CD4-positive, alpha-beta T cell treated with Interleukin-6 at 100 ng/mL for 8 hours (primary cell): ENCODE results near the gene TKTL1.
"Not testable (repeated sequence)": the region's sequence is repeated elsewhere in the genome, so short reads cannot be mapped to it uniquely, and the experiment has no call there.

Experiments
- DNase-seq: peaks from one replicate; pipeline ENCODE4 v3.0.0-alpha.2; 2020; ENCODE audit warnings: mixed read lengths, low spot score

Gene TKTL1

DNA sequence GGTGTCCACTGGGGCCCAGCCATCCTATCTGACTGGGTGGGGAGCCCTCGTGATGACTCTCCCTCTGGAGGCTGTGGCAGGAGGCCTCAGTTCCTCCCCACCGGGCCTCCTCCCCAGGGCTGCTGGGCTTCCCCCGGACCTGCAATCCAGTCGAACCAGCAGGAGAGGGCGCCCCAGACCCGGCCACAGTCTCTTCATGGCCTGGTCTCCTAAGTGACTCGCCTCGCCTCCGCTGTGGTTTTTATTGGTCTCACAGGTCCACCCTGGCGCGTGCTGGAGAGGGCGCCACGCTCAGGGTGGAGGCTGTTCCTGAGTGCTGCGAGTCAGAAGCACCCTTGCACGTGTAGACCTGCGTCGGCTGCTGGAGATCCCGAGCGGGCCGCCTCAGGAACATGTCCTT is 48.0 kb downstream of the TKTL1 start:
- DNase-seq, result not testable (repeated sequence)

DNA sequence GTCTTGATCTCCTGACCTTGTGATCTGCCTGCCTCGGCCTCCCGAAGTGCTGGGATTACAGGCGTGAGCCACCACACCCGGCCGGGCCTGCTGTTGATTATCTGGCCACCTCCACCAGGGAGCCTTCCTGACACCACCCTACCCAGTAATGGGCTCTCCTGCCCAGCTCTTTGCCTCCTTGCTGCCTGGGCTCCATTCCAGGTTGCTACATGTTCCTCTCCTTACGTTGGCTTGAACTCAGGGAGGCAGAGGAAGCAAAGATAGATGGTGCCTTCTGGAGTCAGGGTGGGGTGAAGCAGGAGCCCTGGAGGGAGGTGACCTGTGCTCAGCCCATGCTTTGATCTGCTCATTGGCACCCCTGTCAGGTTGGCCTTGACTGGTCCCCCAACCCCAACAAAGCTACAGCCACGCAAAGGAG is 52.5 kb downstream of the TKTL1 start:
- DNase-seq, result no peak

DNA sequence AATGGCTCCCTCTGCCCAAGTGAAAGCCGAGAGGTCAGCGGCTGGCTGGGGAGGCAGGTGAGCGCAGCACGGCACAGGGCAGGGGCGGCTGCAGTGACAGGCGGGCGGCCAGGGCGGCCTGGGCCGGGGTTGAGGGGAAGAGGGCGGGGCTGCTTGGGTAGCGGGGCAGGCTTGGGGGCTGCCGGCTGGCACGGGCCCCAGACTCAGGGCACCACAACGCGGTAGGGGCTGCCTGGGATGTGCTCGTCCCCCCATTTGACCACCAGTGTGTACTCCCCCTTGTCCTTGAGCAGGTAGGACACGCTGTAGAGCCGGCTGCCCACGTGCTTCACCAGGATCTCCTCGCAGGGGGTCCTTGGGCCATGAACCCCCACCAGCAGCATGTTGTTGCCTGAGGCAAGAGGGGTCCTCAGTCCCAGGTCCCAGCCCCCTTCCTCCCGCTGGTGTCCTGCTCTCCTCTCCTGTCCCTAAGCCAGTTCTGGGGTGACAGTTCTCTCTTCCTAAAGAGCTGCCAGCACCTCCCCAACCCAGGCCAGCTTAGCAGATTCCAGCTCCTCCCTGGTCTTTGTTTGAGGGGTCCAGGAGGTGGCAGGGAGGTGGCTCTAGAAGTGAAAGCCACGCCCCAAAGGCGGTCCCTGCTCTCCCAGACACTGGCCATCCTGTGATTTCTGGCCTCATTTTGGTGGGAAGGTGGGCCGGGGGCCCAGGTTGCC is 53.2 kb downstream of the TKTL1 start:
- no peak for DNase-seq

DNA sequence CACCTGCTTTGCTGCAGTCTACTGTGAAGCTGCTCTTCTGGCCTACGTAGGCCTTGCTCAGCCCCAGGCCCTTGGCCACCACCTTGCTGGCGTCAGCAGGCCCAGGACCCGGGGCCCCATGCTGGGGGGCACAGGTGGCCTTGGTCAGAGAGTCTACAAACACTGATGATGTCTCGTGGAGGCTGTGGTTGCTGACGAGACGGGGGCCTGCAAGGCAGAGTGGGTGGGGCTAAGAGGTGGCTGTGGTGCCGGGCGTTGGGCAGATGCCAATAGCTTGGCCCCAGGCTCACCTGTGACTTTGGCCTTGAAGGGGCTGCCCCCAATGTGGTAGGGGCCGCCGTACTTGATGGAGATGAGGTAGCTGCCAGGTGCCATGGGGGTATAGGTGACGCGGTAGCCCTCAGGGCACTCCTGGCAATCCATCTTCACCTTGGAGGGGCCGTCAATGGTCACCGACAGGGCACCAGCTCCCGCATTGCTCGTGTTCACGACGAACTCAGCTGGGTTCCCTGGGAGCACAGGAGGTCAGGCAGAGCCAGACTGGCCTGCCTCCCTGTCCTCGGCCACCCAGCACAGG is 53.9 kb downstream of the TKTL1 start:
- DNase-seq, result no peak

DNA sequence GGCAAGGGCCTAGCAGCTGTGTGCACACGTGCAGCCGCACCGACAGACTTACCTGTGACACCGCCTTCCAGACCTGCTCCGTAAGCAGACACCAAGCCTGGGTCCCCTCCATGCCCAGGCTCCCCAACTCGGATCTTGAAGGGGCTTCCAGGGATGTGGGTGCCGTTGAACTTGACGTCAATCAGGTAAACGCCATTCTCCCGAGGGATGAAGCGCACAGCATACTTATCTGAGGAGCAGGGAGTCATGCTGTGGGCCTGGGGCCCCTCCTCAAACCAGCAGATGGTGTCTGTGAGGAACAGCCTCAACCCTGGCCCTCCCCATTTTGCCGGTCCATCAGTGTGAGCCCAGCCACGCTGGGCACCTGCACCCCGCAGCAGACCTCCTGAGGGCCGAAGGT is 54.4 kb downstream of the TKTL1 start:
- no peak for DNase-seq

DNA sequence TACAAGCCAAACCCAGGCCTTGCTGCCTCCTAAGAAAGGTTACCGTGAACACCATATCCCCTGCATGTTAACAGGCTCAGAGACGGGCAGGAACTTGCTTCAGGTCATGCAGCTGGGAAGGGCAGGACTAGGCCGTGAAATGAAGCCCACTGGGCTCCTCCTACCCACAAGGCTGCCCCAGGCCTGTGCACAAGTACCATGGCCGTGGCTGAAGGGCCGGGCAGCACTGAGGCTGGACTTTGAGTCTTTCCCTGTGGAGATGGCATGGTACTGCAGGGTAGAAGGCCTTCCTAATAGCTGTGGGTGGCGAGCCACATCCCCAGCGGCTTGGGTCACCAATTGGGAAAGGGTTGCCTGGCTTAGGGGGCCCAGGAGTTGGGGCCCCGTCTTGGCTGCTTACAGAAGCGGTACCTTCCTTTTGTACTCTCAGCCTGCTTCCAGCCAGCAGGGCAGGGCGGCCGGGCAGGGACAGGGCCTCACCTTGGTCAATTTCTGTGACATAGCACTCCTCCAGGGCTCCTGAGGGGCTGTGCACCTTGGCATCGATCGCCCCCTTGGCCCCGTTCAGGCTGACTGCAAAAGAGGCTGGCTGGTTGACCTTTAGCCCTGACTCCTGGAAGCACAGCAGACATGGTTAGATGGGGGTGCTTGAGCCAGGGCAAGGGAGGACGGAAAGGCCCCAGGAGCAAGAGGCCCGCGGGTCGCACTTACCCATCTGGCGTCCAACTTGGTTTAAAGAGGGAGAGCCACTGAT is 55.0 kb downstream of the TKTL1 start:
- DNase-seq, result no peak

DNA sequence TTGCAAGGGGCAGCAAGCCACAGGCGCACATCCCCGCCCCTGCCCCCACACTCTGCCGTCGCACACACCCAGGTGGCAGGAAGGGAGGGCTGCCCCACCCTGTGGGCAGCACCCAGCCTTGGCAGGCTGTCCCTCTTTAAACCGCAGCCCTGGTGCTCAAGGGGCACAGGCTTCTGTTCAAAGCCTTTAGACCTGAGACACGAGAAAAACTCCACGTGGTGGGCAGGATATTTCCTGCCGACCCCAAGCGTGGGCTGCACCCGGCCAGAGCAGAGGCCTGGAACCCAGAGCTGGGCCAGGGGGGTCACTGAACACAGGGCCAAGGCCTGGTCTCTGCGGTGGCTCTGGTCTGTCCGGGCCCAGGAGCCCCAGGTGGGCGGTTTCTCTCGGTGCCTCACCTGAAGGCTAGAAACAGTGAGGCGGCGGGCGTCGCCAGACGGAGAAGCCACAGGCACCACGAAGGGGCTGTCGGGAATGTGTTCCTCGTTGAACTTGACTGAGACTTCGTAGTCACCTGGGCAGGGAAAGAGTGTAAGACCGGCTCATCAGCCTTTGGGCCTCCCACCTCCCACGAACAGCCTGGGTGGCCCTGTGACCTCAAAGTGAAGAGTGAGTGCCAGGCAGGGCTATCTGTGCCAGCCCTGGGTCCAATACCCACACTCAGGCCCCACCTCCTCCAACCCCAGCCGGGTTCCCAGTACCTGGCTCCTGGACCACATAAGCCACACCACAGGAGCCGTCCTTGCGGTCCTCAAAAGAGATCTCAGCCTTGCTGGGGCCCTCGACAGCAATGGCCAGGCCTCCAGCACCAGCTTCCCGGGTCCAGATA is 55.8 kb downstream of the TKTL1 start:
- peak; percentile 61 for DNase-seq

DNA sequence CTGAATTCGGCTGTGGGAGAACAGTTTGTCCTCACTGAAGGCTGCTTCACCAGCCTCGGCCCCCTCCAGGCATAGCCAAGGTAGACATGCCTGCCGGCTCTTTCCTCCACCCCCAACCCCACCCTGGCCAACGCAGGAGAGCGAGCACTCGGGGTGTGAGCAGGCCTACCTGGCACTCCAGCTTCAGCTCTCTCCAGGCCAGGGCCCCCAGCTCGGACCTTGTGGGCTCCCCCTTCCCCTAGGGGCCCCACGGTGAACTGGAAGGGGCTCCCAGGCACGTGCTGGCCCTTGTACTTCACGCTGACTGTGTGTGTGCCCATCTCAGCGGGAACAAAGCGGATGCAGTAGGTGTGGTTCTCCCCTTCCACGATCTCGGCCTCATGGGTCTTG is 56.4 kb downstream of the TKTL1 start:
- no peak for DNase-seq

DNA sequence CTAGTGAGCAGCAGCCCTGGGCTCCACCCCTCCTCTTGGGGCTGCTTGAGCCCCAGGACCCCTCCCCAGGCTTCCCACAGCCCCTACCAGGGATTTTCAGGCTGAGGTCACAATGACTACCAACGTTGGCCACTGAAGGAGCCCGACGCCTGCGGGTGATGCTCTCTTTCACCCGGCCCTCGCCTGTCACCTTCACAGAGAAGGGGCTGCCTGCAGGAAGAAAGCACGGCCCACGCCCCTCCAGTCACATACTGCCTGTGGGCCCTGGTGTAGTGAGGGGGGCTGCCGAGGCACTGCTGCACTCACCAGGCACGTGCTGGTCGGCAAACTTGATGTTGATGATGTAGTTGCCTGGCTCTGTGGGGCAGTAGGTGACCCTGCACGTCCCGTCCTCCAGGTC is 56.9 kb downstream of the TKTL1 start:
- DNase-seq, result no peak

DNA sequence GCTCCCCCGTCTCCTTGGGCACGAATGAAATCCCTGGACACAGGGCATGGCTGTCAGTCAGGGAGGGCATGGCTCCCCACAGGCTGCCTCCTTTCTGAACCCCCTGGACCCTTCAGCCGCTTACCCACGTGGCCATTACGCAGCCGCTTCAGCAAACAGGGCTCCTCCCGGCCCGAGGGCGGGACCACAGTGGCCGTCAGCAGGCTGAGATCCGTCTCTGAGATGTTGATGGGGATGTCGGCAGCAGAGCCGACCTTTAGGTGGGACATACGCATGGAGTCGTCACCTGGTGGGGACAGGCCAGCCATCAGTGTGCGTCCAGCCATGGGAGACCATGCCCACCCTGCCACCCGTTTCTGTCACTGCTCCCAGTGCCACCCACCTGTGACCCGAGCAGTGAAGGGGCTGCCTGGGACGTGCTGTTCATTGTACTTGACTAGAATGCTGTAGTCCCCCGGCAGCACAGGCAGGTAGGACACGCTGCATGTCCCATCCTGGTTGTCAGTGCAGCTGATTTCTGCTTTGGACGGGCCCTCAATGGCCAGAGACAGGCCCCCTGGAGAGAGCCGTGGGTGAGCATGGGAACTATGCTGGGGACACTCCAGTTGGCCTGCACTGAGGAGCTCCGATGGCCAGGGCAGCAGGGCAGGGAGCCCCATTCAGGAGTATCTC is 57.7 kb downstream of the TKTL1 start:
- DNase-seq, result no peak

DNA sequence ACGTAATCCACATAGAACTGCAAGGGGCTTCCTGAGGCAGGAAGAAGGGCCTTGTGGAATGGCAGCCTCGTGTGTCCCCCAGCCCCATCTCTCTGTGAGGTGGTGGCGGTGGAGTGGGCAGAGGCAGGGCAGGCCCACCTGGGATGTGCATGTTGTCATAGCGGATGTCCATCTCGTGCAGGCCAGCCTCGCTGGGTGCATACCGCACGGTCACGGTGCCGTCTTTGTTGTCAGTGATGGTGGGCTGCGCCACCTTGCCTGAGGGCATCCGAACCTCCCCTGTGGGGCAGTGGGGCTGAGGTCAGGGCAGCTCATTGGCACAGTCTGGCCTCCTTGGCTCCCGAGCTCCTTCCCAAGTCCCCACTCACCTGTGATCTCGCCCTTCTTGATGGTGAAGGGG is 58.4 kb downstream of the TKTL1 start:
- no peak for DNase-seq

DNA sequence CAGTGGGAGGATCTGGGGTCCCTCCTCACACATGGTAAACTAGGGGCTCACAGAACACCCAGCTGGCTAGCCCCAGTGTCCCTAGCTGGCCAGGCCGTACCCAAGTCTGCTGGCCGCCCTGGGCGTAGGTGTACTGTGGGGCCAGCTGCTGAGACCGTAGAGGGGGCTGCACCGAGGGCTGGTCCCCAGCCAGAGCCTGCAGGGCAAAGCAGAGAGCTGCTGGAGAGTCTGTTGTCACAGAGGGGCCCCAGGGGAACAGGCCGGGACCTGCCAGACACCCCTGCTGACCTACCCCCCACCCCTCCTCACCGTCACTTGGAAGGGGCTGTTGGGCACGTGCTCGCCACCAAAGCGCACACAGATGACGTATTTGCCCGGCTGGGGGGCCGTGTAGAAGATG is 58.9 kb downstream of the TKTL1 start:
- DNase-seq, result no peak

DNA sequence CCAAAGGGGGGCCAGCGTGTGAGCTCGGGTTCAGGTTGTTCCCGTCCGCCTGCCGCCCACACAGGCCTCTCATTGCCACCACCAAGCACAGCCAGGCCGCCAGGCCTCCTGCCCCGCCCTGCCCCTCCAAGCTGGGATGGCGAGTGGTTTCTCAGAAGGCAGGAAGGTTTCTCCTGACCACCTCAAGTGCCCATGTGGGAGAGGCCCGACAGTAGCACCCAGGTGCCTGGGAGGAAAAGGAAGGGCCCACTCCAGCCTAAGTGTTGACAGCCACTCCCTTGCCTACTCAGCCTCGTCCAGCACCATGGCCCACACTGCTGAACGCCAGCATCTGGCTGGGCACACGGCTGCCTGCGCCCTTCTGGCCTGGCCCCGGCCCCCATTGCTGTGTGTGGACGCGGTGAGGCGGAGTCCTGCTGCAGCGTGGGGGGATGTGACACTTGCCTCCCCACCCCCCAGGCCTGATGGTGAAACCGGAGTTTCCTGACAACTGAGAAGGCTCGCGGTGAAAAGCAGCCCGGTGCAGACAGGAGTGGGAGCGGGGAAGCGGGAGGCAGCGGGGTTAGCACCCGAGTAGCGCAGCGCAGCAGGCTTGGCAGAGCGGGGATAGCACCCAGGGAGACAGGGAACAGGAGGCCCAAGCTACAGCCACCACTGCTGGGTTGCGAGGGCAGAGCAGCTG is 59.6 kb downstream of the TKTL1 start:
- DNase-seq, result no peak

DNA sequence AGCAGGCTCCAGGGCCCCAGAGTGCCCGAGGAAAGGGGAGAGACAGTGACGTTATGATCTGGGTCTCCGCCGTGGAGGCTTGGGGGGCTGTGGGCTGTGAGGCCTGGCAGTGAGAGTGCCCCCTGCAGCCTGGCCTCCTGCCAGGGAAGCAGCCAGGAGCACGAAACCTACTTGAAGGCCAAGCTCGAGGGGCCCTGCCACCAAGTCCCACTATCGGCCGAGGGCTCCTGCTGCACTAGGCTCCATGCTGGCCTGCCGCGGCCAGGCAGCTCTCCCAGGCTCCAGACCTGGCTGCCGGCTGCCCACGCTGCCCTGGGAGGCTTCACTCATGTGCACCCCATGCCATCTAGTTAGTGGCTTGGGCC is 60.2 kb downstream of the TKTL1 start:
- DNase-seq, result no peak

DNA sequence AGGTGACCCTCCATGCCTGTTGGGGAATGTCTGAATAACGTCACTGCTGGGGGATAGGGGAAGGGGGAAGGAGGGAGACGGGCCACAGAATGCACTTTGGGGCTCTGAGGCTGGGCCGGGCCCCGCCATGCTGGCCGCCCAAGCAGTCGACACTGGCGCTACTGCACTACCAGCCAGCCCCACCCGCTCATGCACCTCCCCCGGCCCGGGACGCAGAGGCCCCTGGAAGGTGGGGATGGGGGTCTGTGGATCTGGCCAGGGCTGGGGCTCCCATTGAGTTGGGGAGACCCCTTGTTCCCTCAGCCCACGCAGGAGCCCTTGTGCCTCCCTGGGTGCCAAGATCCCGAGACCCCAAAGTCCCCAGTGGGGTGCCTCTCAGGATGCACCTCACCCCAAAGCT is 61.0 kb downstream of the TKTL1 start:
- DNase-seq, result no peak

DNA sequence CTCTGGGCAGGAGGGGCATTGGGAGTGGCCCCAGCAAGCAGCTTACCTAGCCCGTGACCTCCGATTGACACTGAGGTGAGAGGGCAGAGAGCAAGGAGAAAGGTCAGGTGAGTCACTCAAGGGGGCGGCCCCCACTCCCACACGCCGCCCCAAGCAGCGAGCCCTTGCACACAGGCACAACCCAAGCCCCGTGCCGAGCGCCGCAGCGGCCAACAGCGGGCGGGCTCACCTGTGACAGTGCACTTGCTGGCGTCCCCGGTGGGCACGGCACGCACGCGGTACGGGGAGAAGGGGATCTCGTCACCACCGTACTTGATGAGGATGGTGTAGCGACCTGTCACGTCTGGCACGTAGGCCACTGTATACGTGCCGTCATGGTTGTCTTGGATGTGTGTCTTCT is 61.6 kb downstream of the TKTL1 start:
- no peak for DNase-seq

DNA sequence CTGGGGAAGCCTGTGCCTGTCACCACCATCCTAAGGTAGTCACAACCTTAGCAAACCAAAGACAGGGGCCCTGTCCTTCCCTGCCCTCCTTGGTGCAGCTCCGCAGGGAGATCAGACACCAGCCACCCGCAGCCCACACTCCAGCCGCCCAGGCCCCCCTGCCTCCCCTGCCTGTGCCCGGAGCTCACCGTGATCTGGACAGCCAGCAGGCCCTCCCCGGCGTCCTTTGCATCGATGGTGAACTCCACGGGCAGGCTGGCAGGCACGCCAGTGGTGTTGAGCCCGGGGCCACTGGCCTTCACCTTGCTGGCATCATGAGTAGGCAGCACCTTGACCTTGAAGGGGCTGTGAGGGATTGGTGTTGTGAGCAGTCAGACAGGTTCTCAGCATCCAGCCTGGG is 62.4 kb downstream of the TKTL1 start:
- DNase-seq, result no peak

DNA sequence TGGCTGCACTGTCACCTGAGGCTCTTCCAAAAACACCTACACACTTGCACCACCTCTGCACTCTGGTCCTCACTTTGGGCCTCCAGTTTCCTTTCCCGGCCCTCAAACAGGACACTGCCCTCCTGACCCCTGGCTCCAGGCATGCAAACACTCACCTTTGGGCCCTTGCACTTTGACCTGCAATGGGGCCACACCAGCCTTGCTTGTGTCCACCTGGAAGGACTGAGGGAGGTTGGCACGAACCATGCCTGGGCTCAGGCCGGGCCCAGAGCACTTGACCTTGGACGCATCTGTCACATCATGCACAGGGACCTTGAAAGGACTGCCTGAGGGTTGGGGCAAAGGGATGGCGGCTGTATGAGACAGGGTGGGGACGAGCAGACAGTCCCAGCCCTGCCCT is 63.2 kb downstream of the TKTL1 start:
- no peak for DNase-seq

DNA sequence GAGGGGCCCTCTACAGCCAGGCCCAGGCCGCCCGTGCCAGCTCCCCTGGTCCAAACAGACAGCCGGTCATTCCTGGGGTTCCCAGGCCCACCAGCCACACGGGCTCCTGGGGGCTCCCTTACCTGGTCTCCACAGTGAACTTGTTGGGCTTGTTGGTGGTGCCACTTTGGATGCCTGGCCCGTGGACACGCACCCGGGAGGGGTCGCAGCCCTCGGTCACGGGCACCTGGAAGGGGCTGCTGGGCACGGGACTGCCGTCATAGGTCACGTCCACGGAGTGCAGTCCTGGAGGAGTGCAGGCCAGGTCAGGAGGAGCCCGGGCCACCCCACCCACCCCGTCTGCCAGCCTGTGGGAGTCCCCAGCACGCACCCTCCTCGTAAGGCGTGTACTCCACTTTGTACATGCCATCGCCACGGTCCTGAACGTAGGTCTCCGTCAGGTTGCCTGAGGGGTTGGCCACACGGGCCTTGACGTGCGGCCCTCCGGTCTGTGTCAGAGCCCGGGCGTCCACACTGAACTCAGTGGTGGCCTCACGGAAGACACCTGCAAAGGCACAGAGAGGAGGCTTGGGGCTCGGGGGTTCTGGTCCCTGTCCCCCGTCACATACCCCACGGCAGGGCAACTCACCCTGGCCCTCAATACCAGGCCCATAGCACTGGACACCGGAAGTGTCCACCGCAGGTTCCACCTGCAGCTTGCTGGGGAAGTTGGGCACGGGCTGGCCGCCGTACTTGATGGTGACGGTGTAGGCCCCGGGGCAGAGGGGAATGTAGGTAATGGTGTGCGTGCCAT is 64.0 kb downstream of the TKTL1 start:
- DNase-seq, result no peak

DNA sequence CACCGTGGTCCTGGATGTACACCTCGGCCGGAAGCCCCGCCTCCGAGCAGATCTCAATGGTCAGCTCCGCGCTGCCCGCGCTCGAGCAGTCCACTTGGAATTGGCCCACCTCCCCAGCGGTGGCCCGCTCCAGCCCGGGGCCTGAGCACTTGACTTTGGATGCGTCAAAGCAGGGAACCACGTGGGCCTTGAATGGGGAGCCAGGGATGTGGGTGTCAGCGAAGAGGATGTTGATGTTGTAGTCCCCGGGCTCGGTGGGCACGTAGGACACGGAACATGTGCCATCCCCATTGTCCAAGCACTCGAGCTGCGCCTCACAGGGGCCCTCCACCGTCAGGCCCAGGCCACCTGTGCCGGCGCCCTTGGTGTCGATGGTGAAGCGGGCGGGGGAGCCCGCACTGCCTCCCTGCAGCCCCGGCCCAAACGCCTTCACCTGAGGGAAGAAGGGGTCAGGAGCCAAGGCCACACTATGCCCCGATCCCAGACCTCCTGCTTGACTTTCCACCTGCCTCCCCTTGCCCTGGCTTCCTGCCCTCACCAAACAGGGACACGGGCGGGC is 64.6 kb downstream of the TKTL1 start:
- DNase-seq, result no peak
